ENCODE data around the gene S100P.

DNA sequence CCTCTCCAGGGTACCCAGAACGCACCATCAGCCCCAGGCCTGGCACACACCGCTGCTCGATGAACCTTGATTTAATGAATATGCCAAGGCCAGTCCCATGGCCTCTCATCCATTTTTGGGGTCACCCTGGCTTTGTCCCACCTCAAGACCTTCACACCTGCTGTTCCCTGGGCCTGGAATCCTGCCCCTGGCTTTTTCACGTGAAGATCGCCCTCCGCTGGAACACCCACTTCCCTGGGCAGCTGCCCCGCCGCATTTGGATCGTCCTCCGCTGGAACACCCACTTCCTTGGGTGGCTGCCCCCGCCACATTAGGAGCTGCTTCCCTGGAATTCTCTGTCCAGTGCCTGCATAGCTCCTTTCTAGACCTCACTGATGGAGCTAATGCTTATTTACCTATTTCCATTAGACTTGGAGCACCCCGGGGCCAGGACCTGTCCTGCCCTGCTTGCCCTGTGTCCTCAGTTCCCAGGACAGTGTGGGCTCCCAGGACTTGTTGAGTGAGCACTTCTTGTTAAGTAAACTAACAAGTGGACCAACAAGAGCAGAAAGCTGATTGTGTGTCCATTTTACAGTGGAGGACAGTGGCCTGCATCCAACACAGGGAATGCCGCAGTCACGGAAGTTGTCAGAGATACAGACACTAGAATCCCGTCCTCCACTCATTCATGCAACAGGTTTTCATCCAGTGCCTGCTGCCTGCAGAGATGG lies 34.8 kb downstream of the S100P start:
- TF ChIP-seq CTCF (IDR thresholded peaks at IDR 0.05 in 4 of 5, conservative IDR thresholded peaks at IDR 0.05 in 1 of 5) (no peak), POLR2A (IDR thresholded peaks at IDR 0.05) (no peak)

Measured in gastrocnemius medialis (tissue), 4 donors.